D721Med (cell line): ENCODE results near the gene LAMA5.

Source experiments
- DNase-seq: peaks from one replicate; pipeline ENCODE4 v3.0.0; 2011; ENCODE audit warnings: low spot score; ENCODE audit not compliant: insufficient read length
- FAIRE-seq: peaks from 2 replicates; lab custom pipeline; 2011; peaks lifted over from hg19 to GRCh38; lab: Jason Lieb, UNC
- TF ChIP-seq, protein P1 (sequence below): IDR thresholded peaks from 2 replicates; pipeline ENCODE4 v1.5.1; 2012; ENCODE audit warnings: mild to moderate bottlenecking, control low read depth; ENCODE audit not compliant: insufficient read depth; ENCODE audit errors: missing control alignments

LAMA5 gene

DNA sequence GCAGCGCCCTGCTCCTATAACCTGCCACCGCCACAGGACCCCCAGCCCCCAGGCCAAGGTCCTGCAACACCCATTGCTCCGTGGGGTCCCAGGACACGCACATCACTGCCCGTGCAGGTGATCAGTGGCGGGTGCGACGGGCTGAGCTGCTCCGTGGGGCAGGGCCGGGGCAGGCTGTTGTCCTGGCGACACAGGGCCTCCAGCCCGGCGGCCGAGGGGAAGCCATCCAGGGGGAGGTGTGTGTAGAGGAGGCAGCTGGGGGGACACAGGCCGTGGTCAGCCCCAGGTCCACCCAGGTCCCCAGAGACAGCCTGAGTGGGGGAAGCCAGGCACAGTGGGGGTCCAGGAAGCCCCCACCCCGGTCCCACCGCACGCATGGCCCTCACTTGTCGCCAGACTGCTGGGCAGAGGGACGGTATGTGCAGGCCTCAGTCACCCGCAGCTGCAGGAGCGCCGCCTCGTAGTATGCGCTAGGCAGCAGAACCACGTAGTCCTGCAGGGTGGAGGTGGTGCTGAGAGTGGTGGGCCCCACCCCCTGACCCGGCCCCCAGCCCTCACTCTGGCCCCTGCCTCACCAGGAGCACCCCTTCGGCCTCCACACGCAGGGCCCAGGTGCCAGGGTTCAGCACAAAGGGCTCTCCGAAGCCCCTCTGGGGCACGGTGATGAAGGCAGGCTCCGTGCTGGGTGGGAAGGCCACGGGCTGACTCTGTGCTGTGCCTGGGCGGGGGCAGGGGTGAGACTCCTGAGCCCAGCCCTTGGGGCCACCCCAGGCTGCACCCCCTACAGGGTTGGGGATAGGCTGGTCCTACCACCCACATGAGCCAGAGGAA, 33.9 kb downstream of the LAMA5 start:
- DNase-seq, result no peak
- TF ChIP-seq, protein P1, sequence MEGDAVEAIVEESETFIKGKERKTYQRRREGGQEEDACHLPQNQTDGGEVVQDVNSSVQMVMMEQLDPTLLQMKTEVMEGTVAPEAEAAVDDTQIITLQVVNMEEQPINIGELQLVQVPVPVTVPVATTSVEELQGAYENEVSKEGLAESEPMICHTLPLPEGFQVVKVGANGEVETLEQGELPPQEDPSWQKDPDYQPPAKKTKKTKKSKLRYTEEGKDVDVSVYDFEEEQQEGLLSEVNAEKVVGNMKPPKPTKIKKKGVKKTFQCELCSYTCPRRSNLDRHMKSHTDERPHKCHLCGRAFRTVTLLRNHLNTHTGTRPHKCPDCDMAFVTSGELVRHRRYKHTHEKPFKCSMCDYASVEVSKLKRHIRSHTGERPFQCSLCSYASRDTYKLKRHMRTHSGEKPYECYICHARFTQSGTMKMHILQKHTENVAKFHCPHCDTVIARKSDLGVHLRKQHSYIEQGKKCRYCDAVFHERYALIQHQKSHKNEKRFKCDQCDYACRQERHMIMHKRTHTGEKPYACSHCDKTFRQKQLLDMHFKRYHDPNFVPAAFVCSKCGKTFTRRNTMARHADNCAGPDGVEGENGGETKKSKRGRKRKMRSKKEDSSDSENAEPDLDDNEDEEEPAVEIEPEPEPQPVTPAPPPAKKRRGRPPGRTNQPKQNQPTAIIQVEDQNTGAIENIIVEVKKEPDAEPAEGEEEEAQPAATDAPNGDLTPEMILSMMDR, result no peak
- no peak for FAIRE-seq

DNA sequence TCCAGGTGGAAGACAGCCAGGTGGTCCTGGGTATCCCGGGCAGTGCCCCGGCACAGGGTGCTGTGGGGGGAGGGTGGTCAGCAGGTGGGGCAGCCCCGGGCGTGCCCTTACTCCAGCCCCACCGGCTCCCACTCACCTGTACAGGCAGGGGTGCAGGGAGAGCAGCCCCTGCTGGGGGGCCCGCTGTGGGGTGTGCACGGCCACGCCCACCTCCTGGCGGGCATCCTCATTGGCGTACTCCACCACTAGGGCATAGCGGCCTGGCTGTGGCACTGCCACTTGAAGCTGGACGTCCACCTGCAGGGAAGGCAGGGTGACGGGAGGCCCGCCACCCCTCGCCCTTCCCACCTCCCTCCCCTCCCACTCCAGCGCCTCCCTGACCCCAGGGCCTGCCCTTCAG, 34.7 kb downstream of the LAMA5 start:
- TF ChIP-seq, protein P1, result no peak
- FAIRE-seq (no peak), DNase-seq (no peak)

DNA sequence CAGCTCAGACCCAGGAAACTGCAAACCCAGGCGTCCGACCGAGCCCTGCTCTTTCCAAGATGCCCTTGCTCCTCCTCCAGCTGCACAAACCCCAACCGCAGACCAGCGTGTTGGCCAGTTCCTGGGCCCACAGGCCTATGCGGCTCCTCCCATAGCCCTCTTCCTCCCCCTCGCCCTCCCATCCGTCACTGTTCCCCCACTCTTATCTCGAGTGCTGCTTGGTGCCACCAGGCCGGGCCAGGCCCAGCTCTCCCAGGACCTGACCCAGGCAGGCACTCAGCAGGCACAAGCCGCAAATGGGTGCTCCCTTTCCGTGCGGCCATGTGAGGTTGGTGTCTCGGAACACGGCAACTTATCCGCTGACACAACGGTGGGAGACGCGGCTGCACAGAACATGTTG, 35.8 kb downstream of the LAMA5 start:
- FAIRE-seq, result no peak
- TF ChIP-seq, protein P1, result no peak
- no peak for DNase-seq

DNA sequence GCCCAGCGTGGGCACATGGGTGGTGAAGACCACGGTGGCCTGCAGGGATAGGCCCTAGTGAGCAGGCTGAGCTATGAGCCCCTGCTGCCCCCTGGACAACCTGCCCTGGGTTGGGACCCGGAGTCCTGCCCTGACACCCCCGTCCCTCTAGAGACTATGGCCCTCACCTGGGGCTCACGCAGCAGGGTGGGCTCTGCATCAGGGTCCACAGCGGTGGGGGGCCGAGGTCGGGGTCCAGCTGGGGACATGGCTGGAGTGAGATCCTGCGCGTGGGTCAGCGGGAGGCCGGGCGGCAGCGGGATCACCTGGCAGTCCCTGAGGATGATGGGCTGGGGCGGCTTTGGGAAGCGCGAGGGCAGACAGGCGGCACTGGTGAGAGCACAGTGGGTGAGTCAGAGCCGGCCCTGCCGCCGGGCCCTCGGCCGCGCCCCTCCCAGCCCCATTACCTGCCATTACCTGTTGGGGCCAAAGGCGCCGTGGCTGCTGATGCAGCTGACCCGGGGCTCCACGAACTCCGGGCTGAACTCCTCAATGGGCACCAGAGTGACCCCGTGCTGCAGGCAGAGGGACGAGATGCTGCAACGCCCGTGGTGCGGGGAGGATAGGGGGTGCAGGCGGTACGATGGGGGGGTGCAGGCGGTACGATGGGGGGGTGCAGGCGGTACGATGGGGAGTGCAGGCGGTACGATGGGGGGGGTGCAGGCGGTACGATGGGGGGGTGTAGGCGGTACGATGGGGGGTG, 36.4 kb downstream of the LAMA5 start:
- no peak for FAIRE-seq
- TF ChIP-seq, protein P1, result no peak
- DNase-seq, result no peak

DNA sequence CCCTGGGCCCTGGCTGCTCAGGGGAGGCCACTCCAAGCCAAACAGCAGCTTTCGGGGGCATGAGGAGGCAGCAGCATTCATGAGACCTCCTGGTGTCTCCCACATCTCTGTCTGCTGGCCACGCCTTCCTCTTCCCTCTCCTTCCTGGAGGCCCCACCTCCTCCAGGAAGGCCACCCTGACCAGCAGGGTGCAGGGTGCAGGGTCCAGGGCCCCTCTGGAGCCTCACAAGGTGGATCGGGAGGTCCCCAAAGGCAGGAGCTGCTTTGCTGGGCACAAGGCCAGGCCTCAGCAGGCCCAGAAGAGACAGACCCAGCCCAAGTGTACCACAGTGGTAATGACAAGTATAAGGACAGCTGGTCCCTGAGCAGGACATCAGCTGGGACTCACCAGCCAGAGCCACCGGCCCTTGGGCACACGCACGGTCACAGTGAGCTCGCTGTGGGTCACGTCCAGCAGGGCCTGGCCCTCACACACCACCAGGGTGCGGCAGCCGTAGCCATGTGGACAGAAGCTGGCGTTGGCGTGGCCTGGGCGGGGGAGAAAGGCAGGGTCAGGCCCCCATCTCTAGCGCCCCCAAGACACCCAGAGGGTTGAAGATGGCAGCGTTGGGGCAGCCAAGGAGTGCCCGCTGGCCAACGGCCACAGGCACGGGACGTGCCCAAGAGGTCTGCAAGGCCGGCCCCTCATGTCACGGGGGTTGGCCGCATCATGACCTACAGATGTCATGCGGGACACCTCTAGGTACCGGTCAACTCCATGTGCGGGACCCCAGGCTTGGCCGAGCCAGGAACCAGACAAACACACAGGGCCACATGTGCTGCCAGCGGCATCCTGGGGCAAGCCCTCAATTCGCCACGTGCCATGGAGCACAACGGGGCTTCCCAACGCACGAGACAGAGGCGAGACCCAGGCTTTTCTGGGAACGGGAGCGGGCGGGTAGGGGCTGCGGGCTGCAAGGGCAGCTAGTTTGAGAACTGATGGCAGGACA, 37.4 kb downstream of the LAMA5 start:
- TF ChIP-seq, protein P1, result no peak
- no peak for FAIRE-seq
- no peak for DNase-seq

DNA sequence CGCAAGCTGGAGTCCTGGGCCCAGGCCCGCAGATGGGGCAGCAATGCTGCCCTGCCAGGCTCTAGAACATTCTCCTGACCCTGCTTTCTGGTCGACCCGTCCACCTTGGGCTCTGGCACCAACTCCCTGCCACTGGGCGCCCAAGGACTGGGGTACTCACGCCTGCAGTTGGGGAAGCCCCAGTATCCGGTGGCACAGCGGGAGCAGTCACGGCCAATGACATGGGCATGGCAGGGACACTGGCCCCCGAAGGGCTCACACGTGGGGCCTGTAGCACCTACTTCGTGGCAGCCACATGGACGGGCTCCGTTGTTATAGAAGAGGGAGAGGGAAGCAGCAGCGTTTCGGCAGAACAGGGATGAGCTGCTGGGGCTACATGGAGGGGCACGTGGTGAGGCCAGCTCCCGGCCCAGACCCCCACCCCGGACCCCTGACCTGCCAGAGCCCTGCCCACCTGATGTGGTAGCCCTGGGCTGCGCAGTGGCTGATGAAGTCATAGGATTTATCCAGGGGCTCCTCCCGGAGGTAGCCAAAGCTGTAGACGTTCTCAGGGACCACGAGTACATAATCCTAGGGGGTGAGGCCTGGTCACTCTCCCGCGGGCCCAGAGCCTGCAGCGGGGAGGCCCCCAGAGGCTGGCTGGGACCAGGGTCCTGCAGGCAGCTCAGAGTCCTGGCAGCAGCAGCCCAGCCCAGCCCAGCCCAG, 38.3 kb downstream of the LAMA5 start:
- TF ChIP-seq, protein P1, result no peak
- FAIRE-seq (no peak), DNase-seq (no peak)
